ENCODE results near the gene ZNF273.
"Not testable (repeated sequence)": the region's sequence is repeated elsewhere in the genome, so short reads cannot be mapped to it uniquely, and the experiment has no call there.

ZNF273 gene

GRCh38 chr7:64902806-64903721 is at the start of gene ZNF273:
Gene ZNF273 (plus strand): TSS chr7:64903273. CDS start chr7:64903318, 45 bp downstream.
- peak; percentile 60 for DNase-seq

- no peak for DNase-seq
Measured at GRCh38 chr7:64853679-64854078, 49.4 kb upstream of the ZNF273 start.

- no peak for DNase-seq
Measured at GRCh38 chr7:64854969-64855368, 48.1 kb upstream of the ZNF273 start.

GRCh38 chr7:64863021-64863420 is 40.1 kb upstream of the ZNF273 start:
- no peak for DNase-seq

- not testable (repeated sequence) for DNase-seq
Measured at GRCh38 chr7:64863530-64863929, 39.5 kb upstream of the ZNF273 start.

- no peak for DNase-seq
Measured at GRCh38 chr7:64863969-64864368, 39.1 kb upstream of the ZNF273 start.

- no peak for DNase-seq
Measured at GRCh38 chr7:64867863-64868440, 35.1 kb upstream of the ZNF273 start.

- no peak for DNase-seq
Measured at GRCh38 chr7:64868499-64868898, 34.6 kb upstream of the ZNF273 start.

GRCh38 chr7:64869121-64869725 is 33.9 kb upstream of the ZNF273 start:
- DNase-seq = no peak

GRCh38 chr7:64869912-64870562 is 33.0 kb upstream of the ZNF273 start:
- no peak for DNase-seq

GRCh38 chr7:64870656-64871055 is 32.4 kb upstream of the ZNF273 start:
- no peak for DNase-seq

- no peak for DNase-seq
Measured at GRCh38 chr7:64871761-64872160, 31.3 kb upstream of the ZNF273 start.

- no peak for DNase-seq
Measured at GRCh38 chr7:64872351-64873154, 30.5 kb upstream of the ZNF273 start.

GRCh38 chr7:64873155-64873500 is 29.9 kb upstream of the ZNF273 start:
- DNase-seq = no peak

GRCh38 chr7:64873517-64873916 is 29.6 kb upstream of the ZNF273 start:
- no peak for DNase-seq

GRCh38 chr7:64874114-64874513 is 29.0 kb upstream of the ZNF273 start:
- no peak for DNase-seq

GRCh38 chr7:64874562-64875250 is 28.4 kb upstream of the ZNF273 start:
- DNase-seq = no peak

- DNase-seq = no peak
Measured at GRCh38 chr7:64875258-64875657, 27.8 kb upstream of the ZNF273 start.

GRCh38 chr7:64875658-64876406 is 27.2 kb upstream of the ZNF273 start:
- no peak for DNase-seq

GRCh38 chr7:64876792-64877713 is 26.0 kb upstream of the ZNF273 start:
- DNase-seq = no peak

All from NCI-H446 treated with DMSO at 0.1 percent for 48 hours (cell line).